ENCODE results near the gene ZNF653.
A peak's percentile ranks its signal among the peaks of the same experiment; 100 is the strongest.
"Not testable (repeated sequence)": the region's sequence is repeated elsewhere in the genome, so short reads cannot be mapped to it uniquely, and the experiment has no call there.

The ZNF653 gene

GRCh38 chr19:11456659-11457058, 49.0 kb downstream of the ZNF653 start:
- DNase-seq (ENCODE audit: low read depth), result no peak

- DNase-seq (ENCODE audit: low read depth), result not testable (repeated sequence)
Observed at GRCh38 chr19:11455233-11455554, 50.4 kb downstream of the ZNF653 start.

- peak; percentile 14 for DNase-seq (ENCODE audit: low read depth)
Observed at GRCh38 chr19:11453468-11454341, 51.9 kb downstream of the ZNF653 start.

GRCh38 chr19:11452620-11453310, 52.9 kb downstream of the ZNF653 start:
- DNase-seq (ENCODE audit: low read depth), result no peak

GRCh38 chr19:11451871-11452619, 53.6 kb downstream of the ZNF653 start:
- no peak for DNase-seq (ENCODE audit: low read depth)

- no peak for DNase-seq (ENCODE audit: low read depth)
Observed at GRCh38 chr19:11451327-11451870, 54.2 kb downstream of the ZNF653 start.

- no peak for DNase-seq (ENCODE audit: low read depth)
Observed at GRCh38 chr19:11450570-11451326, 54.9 kb downstream of the ZNF653 start.

GRCh38 chr19:11448923-11449554, 56.6 kb downstream of the ZNF653 start:
- DNase-seq (ENCODE audit: low read depth), result no peak

- no peak for DNase-seq (ENCODE audit: low read depth)
Observed at GRCh38 chr19:11448410-11448809, 57.2 kb downstream of the ZNF653 start.

- no peak for DNase-seq (ENCODE audit: low read depth)
Observed at GRCh38 chr19:11447347-11448262, 58.0 kb downstream of the ZNF653 start.

GRCh38 chr19:11446652-11447301, 58.9 kb downstream of the ZNF653 start:
- peak; percentile 38 for DNase-seq (ENCODE audit: low read depth)

- DNase-seq (ENCODE audit: low read depth), result no peak
Observed at GRCh38 chr19:11446271-11446651, 59.4 kb downstream of the ZNF653 start.

- DNase-seq (ENCODE audit: low read depth), result no peak
Observed at GRCh38 chr19:11445141-11445540, 60.5 kb downstream of the ZNF653 start.

GRCh38 chr19:11444059-11444458, 61.6 kb downstream of the ZNF653 start:
- no peak for DNase-seq (ENCODE audit: low read depth)

GRCh38 chr19:11437955-11438354, 67.7 kb downstream of the ZNF653 start:
- DNase-seq (ENCODE audit: low read depth), result no peak

- no peak for DNase-seq (ENCODE audit: low read depth)
Observed at GRCh38 chr19:11435833-11436313, 69.8 kb downstream of the ZNF653 start.

- peak; percentile 96 for DNase-seq (ENCODE audit: low read depth)
Observed at GRCh38 chr19:11435057-11435832, 70.4 kb downstream of the ZNF653 start, which contains the start of the genes ODAD3 and PRKCSH. ODAD3 (minus strand) TSS chr19:11435121; CDS start chr19:11435016, 105 bp downstream. PRKCSH (plus strand) TSS chr19:11435635; CDS start chr19:11436118, 483 bp downstream.

GRCh38 chr19:11434703-11435056, 71.0 kb downstream of the ZNF653 start:
- no peak for DNase-seq (ENCODE audit: low read depth)
